Activated gamma-delta T cell treated with anti-CD3 and anti-CD28 coated beads, Interleukin-2, amount 50 U/mL, for 16 hours (primary cell): Measurements from ENCODE around the gene SLC7A4.

Experiments
- DNase-seq: peaks from one replicate; pipeline ENCODE4 v3.0.0-alpha.2; 2020; ENCODE audit warnings: low read depth

SLC7A4 gene

DNA sequence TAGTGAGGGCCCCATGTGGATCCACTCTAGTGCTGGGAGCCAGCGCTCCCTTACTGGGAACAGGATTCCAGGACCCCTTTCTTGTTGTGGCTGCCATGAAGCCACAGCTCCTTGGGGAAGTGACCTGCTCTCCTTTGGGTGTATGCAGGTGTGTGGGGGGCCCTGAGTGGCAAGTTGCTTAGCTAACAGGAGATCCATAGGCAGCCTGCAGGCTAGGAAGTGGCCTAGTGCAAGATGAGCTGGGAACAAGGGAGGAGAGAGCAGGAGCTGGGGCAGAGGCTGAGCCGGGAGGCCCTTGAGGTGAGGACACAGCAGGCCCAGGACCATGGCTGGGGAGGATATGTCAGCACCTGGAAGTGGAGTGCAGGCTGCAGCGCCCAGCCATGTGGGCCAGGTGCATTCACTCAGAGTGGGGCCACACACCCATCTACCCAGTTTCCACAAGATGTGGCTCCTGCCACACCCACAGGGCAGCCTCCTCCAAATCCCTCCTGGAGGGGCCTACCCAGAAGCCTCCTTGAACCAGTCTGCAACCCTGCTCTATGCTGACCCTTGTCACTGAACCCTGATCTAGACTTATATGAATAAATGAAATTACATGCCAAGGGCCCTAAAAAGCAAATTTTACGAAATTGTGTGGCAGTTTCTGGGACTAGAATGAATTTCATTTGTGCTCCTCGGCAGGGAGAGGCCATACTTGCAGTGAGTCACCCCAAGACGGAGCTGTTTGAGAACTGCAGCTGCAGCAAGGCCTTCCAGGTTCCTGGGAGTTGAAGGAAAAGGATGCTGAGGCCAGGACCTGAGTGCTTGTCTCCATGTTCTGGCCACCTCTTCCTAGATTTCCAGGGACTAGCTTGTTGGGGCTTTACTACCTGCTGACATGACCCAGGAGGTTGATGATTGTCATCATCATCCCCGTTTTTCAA lies 33.7 kb downstream of the SLC7A4 start:
- DNase-seq = no peak

DNA sequence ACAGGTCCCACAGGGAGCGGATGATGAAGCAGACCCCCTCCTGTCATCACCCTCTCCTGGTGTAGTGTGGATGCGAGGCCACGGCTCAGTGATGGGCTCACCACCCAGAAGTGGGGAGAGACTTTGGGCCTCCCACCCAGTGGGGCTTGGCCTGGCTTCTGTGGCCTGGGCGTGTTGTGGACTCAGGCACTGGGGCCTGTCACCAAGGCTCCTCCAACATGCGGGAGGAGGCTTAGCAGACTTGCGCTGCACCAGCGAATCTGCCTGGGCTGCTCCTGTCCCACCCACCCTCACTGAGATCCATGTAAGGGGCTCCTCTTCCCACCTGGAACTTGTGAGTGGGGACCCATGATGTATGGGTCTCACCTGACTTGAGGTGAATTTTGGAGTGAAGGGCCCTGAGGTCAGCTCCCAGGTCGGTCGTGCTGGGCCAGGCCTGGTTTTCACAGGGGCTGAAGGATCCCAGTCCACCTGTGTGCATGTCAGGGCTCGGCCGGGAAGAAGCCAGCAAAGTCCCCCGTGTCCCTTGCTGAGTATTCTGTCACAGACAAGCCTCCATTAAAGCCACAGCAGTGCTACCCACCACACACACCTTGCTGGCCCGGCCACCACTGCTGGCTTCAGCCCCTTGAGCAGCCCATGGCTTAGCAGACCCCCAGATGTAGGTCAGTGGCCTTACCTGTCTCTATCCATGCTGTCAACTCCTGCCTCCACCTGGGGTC lies 34.7 kb downstream of the SLC7A4 start:
- no peak for DNase-seq

DNA sequence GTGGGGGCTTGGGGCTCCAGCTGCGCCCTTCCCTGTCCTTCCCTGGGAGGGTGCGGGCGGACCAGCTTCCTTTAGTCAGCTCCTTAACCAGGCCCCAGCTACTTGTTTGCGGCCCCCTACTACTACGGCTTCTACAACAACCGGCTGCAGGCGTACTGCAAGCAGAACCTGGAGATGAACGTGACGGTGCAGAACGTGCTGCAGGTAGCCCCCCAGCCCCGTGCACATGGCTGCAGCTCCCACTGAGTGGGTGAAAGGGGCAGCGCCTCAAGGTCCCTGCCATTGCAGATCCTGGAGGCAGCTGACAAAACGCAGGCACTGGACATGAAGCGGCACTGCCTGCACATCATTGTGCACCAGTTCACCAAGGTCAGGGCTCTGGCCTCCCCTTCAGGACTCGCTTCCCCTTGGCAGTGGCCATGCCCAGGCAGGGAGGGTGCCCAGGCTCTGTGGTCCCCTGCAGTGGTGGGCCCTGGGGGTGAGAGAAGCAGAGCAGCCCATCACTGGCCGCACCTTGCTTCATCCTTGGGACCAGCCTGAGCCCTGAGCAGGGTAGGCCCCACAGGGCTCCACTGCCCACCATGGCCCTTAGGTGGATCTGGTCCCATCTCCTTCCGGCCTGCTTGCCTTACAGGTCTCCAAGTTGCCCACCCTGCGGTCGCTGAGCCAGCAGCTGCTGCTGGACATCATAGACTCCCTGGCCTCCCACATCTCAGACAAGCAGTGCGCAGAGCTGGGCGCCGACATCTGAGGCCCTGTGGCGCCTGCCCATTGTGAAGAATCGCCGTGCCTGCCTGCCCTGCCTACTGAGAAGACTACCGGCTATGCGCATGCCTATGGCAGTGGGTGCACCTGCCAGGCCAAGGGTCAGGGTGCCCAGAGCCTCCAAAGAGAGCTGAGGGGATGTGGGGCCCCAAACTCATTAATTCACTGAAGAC lies 35.5 kb downstream of the SLC7A4 start:
- no peak for DNase-seq

- DNase-seq = no peak
Measured at GRCh38 chr22:20996031-20996410, 36.3 kb downstream of the SLC7A4 start.

DNA sequence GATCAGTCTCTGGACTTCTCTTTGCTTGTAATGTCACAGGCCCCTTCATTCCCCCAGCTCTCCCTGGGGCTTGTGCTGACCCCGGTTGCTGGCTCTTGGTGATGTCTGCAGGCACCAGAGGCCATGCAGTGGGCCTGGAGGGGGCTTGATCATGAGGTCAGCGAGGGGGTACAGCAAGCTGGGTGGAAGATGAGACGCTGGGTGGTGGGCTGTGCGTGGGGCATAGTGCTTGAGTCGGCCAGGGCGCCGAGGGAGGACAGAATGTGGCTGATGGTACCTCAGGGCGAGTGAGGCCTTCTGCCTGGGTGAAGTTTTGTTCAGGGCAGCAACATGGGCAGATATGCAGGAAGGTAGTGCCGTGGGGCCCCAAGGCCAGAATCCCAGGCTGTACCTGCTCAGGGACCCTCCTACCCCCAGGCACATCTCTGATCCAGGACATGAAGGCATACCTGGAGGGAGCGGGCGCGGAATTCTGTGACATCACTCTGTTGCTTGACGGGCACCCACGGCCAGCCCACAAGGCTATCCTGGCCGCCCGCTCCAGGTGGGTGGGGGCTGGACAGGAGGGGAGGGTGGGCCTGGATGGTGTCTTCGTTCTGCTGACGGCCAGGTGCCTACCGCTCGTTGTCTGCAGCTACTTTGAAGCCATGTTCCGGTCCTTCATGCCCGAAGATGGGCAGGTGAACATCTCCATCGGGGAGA lies 36.9 kb downstream of the SLC7A4 start:
- no peak for DNase-seq

GRCh38 chr22:20994902-20995241 lies 37.5 kb downstream of the SLC7A4 start:
- DNase-seq = no peak

- DNase-seq = no peak
Measured at GRCh38 chr22:20994128-20994901, 38.0 kb downstream of the SLC7A4 start.

DNA sequence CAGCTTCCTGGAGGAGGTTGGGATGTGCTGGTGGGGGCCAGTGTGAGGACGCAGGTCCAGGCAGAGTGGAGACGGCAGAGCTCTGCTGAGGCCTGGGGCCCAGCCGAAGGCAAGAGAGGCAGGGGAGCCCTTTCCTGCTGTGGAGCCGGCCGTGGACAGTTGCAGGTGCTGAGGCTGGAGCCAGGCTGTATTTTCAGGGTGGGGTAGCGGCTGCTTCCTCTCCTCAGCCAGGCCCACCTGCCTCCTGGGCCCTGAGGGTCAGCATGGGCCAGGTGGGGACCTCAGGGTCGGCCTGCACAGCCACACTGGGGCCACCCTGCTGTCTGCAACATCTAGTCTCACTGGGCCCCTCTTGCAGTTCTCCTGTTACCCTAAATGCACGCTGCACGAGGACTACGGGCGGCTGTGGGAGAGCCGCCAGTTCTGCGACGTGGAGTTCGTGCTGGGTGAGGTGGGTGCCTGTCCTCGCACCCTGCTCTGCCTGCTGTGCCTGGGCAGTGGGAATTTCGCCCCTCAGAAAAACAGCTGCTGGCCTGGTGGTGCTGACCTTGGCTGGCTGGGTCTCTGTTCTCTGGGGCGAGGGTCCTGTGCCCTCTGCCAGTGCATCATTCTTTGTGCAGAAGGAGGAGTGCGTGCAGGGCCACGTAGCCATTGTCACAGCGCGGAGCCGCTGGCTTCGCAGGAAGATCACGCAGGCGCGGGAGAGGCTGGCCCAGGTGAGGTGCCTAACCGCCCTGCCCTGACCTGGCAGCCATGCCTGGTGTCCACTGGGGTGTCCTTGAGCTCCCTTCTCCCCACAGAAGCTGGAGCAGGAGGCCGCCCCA lies 38.8 kb downstream of the SLC7A4 start:
- no peak for DNase-seq

DNA sequence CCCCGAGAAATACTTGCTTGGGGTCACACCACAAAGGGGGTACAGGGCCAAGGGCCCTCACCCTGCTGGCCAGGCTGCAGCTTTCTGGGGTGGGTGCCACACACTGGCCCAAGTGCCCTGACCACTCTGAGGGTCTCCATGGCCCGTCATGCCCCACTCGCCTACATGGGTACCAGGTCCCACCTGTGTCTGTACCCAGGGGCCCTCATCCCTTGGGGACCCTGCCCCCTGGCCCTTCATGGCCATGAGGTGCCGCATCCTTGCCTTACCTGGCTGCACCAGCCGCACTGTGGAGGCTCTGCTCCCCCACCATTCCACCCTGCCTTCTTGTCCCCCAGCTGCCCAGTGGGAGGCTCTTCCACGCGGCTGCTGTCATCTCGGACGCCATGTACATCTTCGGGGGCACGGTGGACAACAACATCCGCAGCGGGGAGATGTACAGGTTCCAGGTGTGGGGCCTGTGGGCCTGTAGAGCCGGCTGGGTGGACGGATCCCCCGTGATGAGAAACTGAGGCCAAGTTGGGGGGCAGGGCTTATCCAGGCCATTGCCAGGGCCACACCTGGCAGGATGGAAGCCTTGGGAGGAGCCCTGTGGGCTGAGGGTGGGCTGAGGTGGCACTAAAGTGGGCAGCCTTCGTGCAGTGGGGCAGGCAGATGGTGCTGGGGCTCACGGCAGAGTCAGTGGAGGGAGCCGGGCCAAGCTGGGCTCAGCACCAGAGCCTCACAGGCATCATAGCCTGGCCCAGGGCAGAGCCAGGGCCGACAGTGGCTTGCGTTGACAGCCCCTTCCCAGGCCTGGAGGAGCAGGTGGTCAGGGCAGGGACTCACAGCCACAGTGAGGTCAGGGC lies 39.7 kb downstream of the SLC7A4 start:
- DNase-seq = no peak

- DNase-seq = no peak
Measured at GRCh38 chr22:20992056-20992442, 40.3 kb downstream of the SLC7A4 start.

DNA sequence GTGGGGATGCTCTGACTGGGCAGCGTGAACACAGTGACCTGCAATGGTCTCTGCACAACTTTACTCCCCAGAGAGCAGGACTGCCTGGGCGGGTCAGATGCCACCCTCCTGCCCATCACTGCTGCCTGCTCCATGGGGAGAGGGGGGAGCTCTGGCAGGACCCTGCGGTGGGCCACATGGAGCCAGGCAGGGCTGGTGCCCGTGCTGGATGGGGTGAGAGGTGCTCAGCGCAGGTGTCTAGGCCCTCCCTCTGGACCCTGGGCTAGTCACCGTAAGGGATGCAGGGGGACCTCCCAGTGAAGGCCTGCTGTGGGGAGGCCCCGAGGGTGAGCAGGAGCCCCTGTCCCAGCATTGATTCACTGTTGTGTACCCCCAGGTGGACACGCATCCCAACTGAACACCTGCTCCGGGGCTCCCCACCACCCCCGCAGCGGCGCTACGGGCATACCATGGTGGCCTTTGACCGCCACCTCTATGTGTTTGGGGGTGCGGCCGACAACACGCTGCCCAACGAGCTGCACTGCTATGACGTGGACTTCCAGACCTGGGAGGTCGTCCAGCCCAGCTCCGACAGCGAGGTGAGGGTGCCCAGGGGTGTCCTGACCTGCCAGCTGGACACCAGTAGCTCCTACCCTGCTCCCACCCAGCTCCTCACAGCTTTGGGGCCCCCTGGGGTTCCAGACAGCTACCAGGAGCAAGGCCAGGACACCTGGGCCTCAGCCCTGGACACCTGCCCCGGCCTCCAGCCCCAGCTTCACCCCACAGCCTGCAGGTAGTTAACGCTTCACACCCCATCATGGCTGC lies 40.9 kb downstream of the SLC7A4 start:
- no peak for DNase-seq

- DNase-seq = no peak
Measured at GRCh38 chr22:20990184-20991180, 41.9 kb downstream of the SLC7A4 start.

DNA sequence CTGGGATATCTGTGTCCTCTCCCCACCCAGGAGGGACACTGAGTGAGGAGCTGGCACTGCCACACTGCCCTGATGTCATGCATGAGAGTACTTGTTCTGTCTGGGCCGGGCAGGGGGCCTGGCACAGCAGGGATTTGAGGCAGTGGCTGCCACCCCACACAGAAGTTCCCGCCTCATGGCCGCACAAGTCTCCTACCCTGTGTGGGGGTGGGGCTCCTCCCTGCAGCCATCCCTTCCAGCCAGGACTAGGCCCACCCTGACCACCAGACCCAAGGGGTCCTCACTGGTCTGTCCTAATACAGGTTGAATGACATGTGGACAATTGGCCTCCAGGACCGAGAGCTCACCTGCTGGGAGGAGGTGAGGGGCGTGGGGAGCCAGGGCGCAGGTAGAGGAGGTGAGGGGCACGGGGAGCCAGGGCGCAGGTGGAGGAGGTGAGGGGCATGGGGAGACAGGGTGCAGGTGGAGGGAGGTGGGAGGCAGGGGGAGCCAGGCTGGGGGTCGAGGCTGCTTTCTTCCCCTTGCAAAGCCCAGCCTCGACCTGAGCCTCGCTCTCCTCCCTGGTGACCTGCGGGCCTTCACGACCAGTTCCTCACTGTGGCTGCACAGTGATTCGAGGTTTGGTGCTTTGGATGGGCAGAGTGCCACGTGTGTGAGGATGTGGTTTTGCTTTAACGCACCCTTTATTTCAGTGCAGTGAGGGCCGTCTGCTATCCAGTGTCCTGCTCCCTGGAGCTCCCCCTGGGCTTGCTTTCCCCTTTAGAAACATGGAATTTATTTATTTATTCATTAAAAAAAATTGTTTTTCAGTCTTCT lies 42.8 kb downstream of the SLC7A4 start:
- no peak for DNase-seq

DNA sequence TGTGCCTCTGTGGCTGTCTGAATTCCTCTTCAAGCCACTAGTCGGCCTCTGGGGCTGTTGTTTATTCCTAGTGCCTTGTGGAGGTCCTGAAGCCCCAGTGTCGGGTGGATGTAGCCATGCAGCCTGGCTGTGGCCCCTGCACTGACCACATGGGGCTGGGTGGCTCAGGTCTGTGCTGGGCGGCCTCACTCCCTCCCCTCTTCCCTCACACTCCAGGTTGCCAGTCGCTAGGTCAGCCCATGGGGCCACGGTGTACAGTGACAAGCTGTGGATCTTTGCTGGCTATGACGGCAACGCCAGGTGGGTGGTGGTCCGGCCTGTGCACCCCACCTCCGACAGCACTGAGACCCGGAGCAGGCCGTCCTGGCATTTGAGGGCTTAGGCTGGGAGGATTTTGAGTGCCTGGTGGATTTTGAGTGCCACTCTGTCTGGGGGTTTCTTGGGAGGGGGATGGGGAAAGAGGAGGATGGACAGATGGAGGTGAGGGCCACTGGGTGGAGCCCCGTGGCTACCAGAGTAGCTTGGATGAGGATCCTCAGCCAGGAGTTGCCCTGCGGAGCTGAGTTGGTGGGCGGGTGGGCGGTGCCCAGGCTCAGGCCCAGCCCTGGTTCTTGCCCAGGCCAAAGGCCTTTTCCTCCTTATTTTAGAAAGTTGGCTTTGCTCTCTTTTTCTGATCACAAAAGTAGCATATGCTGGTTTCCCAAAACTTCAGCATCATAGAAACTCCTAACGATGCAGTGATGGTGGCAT lies 43.6 kb downstream of the SLC7A4 start:
- DNase-seq = no peak

DNA sequence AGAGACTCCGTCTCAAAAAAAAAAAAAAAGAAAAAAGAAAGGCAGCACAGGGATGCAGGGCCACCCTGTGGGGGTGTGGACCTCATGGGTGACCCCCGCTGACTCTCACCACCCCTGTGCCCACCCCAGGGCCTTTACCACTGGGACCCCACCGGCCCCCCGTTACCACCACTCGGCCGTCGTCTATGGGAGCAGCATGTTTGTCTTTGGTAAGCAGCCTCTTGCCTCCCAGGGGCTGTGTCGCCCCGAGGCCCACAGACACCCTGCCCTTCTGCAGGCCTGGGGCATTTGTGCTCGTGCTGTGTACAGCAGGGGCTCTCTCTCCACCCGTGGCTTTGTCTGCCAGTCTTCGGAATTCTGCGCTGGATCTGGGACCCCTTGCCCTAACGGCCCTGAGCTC lies 45.0 kb downstream of the SLC7A4 start:
- DNase-seq = no peak
